Measurements from ENCODE around the gene RPGRIP1L.

GRCh38 chr16:53745753-53746266 lies 42.2 kb upstream of the RPGRIP1L start:
- TF ChIP-seq, protein P1, sequence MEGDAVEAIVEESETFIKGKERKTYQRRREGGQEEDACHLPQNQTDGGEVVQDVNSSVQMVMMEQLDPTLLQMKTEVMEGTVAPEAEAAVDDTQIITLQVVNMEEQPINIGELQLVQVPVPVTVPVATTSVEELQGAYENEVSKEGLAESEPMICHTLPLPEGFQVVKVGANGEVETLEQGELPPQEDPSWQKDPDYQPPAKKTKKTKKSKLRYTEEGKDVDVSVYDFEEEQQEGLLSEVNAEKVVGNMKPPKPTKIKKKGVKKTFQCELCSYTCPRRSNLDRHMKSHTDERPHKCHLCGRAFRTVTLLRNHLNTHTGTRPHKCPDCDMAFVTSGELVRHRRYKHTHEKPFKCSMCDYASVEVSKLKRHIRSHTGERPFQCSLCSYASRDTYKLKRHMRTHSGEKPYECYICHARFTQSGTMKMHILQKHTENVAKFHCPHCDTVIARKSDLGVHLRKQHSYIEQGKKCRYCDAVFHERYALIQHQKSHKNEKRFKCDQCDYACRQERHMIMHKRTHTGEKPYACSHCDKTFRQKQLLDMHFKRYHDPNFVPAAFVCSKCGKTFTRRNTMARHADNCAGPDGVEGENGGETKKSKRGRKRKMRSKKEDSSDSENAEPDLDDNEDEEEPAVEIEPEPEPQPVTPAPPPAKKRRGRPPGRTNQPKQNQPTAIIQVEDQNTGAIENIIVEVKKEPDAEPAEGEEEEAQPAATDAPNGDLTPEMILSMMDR (IDR thresholded peaks at IDR 0.05), result no peak
- TF ChIP-seq EP300 (IDR thresholded peaks at IDR 0.05), result no peak

Measured in tibial nerve (tissue), 4 donors.